Measurements from ENCODE around the gene SLC12A2. TPM values are rescaled to one million over a fixed set of nuclear protein-coding genes. Genes with fewer than 3 reads are reported as not detected.

The SLC12A2 gene
- 10 to 100 TPM in 11 of 12 donors, not detected in 1; 15.0 to 27.2 (median 22.9) TPM for polyA plus RNA-seq (ENCODE audit: insufficient read length in 12 of 12)
- long read RNA-seq, donor 1, full-length matches to known transcripts: 1 of 23 reads
- long read RNA-seq, donor 1, partial matches to known transcripts: 22 of 23 reads
- long read RNA-seq, donor 1, other reads (novel, unspliced or antisense): 0 of 23 reads
- long read RNA-seq, donor 2, full-length matches to known transcripts: 3 of 3 reads
- long read RNA-seq, donor 2, partial matches to known transcripts: 0 of 3 reads
- long read RNA-seq, donor 2, other reads (novel, unspliced or antisense): 0 of 3 reads
- long read RNA-seq, donor 3, full-length matches to known transcripts: 1 of 1 reads
- long read RNA-seq, donor 3, partial matches to known transcripts: 0 of 1 reads
- long read RNA-seq, donor 3, other reads (novel, unspliced or antisense): 0 of 1 reads
- long read RNA-seq, donor 4, partial matches to known transcripts: 7 of 7 reads
- long read RNA-seq, donor 4, other reads (novel, unspliced or antisense): 0 of 7 reads
- long read RNA-seq, donor 5: 0 reads
- long read RNA-seq, donor 6: 0 reads
- long read RNA-seq, donor 7: 0 reads
- long read RNA-seq, donor 8: 0 reads
- long read RNA-seq, donor 9: 0 reads
- long read RNA-seq, donor 10, partial matches to known transcripts: 20 of 20 reads
- long read RNA-seq, donor 10, other reads (novel, unspliced or antisense): 0 of 20 reads
- long read RNA-seq, donor 11, partial matches to known transcripts: 48 of 48 reads
- long read RNA-seq, donor 11, other reads (novel, unspliced or antisense): 0 of 48 reads

- peak; percentile 94 for DNase-seq
These were observed at the start of gene SLC12A2 for GRCh38 chr5:128083033-128083810. Gene SLC12A2 (plus strand): TSS chr5:128083766. CDS start chr5:128083955, 189 bp downstream.

GRCh38 chr5:128035689-128036088 lies 47.9 kb upstream of the SLC12A2 start:
- DNase-seq: no peak

- no peak for DNase-seq
These were observed 46.6 kb upstream of the SLC12A2 start for GRCh38 chr5:128036950-128037349.

- DNase-seq: no peak
These were observed 44.9 kb upstream of the SLC12A2 start for GRCh38 chr5:128038643-128039042.

- DNase-seq: no peak
These were observed 42.6 kb upstream of the SLC12A2 start for GRCh38 chr5:128040927-128041326.

- no peak for DNase-seq
These were observed 30.8 kb upstream of the SLC12A2 start for GRCh38 chr5:128052780-128053179.

GRCh38 chr5:128053291-128053954 lies 30.1 kb upstream of the SLC12A2 start:
- DNase-seq: no peak

GRCh38 chr5:128060644-128061385 lies 22.8 kb upstream of the SLC12A2 start:
- DNase-seq: no peak

- no peak for DNase-seq
These were observed 21.3 kb upstream of the SLC12A2 start for GRCh38 chr5:128062172-128062746.

- DNase-seq: no peak
These were observed 9.4 kb upstream of the SLC12A2 start for GRCh38 chr5:128074171-128074570.

- DNase-seq: no peak
These were observed 8.6 kb upstream of the SLC12A2 start for GRCh38 chr5:128074953-128075352.

GRCh38 chr5:128077526-128077925 lies 6.0 kb upstream of the SLC12A2 start:
- DNase-seq: no peak

- DNase-seq: no peak
These were observed 2.3 kb upstream of the SLC12A2 start for GRCh38 chr5:128081111-128081851.

GRCh38 chr5:128082551-128083032 lies 974 bp upstream of the SLC12A2 start:
- no peak for DNase-seq

GRCh38 chr5:128083811-128084227 lies 253 bp downstream of the SLC12A2 start:
- DNase-seq: peak; percentile 47

GRCh38 chr5:128084228-128085167 lies 932 bp downstream of the SLC12A2 start:
- DNase-seq: peak; percentile 41

- no peak for DNase-seq
These were observed 1.8 kb downstream of the SLC12A2 start for GRCh38 chr5:128085413-128085812.

- DNase-seq: no peak
These were observed 8.0 kb downstream of the SLC12A2 start for GRCh38 chr5:128091579-128091978.

Data from muscle of arm (tissue), 14 donors.